Stimulated activated CD8-positive, alpha-beta memory T cell treated with anti-CD3 and anti-CD28 coated beads, Interleukin-2, amount 100 ng/mL, for 1 hour (primary cell): ENCODE data around the gene TXN2.
"Not testable (repeated sequence)": the region's sequence is repeated elsewhere in the genome, so short reads cannot be mapped to it uniquely, and the experiment has no call there.

Source experiments
- DNase-seq, 2 donors: peaks; one replicate each; pipeline ENCODE4 v3.0.0-alpha.2; 2020; ENCODE audit warnings: low read depth in 2 of 2

The TXN2 gene

DNA sequence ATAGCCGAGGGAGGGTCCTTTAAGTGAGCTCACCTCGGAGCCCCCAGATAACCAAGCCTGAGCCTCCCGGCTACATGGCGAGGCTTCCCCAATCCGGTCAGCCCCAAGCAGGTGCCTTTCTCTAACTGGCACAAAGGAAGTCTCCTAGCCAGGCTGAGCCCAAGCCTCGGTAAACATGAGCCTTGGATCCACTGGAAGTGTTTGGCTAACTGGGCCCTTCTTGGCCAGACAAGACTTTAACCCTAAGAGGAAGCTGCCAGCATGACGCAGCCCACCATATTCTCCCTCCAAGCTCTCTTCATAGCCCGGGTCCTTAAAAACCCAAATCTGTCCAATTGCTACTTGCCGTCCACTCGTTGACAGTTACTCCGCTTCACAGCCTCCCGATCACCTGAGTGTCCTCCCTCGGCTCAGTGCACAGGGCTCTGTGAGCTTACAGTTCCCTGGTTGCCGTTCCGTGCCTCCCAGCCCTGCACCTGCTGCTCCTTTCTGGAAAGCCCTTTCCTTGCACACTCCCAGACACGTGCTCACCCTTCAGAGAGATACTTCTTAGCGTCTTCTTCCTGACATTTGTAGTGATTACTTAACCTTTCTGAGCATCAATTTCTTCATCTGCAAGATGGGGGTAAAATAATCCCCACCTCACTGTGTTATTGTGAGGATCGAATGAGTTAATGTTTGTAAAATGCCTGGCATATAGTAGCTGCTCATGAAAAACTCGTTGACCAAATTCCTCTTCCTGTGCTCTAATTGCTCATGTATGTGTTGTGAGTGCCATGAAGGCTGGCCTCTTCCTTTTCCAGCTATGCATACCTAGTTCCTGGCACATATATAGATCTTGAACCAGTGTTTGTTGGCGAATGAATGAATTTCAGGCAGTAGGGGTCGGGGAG, 25.6 kb downstream of the TXN2 start:
- no peak for DNase-seq

DNA sequence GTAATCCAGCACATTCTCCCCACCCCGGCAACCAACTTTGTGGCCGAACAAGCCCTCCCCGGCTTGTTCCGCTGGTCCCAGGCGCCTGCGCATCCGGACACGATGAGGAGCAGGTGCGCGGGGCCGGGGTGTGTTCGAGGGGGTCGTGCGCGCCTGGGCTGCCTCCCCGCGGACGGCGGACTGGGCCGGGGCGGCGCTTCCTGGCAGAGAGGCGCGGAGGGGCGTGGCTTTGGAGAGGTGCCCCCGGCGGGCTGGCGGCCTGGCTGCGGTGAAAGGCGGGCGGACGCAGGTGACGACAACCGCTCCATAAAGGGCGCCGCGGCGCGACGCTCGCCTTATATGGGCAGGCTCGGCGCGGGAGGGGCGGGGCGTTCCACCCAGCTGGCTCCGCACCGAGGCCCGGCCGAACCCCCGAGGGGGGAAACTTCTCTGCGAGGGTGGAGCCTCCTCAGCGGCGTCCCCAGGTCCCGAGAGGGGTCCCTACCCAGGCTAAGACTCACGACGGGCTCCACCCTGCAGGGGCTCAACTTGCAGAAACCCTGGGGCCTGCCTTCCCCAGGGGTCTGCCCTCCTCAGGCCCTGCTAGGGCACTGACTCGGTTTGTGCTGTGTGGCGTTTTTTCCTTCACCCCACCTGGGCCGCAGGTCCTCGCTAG, 26.4 kb downstream of the TXN2 start:
- peak; percentile 93 to 96 for DNase-seq

DNA sequence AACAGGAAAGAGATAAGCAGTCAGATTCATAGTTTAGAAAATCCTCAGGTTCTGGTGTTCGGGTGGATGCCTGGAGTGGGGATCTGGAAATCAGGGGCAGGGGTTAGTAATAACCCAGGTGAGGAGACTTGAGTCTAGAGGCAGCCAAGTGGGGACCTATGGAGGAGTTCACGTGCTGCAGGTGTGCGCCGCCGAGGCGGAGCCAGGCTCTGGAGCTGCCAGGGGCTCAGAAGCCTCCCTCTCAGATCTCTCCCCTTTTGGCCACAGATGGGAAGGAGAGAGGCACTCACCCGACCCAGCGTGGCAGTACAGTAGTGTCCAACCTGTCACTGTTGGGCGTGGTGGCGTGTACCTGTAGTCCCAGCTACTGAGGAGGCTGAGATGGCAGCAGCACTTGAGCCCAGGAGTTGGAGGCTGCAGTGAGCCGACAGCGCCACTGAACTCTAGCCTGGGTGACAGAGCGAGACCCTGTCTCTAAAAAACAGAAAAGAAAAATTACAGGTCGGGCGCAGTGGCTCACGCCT, 27.5 kb downstream of the TXN2 start:
- DNase-seq = no peak

DNA sequence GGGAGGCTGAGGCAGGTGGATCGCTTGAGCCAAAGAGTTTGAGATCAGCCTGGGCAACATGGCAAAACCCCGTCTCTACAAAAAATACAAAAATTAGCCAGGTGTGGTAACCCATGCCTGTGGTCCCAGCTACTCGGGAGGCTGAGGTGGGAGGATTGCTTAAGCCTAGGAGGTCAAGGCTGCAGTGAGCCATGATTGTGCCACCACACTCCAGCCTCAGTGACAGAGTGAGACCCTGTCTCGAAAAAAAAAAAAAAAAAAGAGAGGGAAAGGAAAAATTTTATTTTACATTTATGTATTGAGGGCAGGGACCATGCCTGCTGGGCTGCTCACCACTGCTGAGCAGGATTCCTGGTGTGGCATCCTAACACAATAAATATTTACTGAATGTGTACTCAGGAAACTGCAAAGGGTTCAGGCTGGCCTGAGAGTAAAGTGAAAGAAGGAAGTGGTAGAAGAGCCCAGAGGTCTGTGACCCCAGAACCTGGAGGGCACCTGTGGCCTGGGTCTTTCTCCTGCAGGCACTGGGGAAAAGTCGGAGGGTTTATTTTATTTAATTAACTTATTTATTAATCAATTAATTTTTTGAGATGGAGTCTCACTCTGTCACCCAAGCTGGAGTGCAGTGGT, 28.3 kb downstream of the TXN2 start:
- not testable (repeated sequence) for DNase-seq

DNA sequence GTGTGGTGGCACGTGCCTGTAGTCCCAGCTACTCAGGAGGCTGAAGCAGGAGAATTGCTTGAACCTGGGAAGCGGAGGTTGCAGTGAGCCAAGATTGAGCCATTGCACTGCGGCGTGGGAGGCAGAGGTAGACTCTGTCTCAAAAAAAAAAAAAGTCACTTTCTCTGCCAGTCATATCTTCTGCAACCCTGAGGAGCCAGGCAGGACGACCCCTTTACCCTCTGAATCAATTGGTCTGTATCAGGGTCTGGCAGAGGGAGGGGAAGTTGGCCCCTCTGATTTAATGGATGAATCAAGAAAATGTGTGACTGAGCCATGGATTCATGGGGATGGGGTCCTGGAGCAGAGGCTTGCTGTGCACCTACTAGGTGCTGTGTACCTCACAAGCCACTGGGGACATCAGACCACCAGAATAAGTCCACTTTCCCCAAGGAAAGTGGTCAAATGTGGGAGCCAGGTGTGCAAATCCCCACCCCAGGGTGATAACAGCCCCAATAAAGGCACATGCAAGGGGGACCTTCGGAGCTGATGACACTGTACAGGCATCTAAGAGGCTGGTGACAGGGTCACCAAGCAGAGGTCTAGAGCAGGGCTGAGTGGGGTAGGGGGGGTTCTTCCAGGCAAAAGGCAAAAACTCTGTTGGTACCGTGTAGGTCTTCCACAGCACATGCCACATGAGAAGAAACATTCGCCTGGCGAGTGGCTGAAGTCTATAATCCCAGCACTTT, 29.0 kb downstream of the TXN2 start:
- no peak for DNase-seq

DNA sequence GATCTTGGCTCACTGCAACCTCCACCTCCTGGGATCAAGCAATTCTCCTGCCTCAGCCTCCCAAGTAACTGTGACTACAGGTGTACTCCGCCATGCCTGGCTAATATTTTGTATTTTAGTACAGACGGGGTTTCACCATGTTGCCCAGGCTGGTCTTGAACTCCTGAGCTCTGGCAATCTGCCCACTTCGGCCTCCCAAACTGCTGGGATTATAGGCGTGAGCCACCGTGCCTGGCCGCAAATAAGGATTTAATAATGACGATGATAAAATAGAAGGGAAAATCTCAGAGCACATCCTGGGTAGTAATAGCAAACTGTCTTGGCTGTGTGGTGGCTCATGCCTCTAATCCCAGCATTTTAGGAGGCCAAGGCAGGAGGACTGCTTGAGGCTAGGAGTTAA, 30.5 kb downstream of the TXN2 start:
- DNase-seq = not testable (repeated sequence)

DNA sequence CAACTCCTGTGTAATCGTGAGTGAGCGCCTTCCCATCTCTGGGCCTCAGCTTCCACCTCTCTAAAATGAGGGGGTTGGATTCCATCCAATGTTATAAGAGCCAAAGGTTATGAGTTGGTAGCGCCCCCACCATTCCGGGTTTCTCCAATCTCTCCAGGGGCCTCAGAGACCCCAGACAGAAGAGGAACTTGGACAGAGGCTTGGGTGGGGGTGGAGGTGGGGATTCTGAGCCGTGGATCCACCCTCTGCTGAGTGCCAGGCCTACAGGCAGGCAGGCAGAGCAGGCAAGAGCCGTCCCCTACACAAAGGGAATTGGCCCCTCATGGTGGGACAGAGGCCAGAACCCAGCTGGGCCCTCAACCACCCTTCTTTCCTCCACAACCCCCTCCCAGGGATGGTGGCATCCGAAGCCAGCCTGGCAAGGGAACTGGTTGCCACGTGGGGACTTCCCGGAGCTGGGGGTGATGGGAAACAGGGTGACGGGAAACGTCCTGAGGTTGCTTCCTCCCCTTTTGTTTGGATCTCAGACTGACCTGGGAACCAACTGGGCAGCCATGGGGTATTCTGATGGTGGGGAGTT, 31.8 kb downstream of the TXN2 start:
- no peak for DNase-seq

DNA sequence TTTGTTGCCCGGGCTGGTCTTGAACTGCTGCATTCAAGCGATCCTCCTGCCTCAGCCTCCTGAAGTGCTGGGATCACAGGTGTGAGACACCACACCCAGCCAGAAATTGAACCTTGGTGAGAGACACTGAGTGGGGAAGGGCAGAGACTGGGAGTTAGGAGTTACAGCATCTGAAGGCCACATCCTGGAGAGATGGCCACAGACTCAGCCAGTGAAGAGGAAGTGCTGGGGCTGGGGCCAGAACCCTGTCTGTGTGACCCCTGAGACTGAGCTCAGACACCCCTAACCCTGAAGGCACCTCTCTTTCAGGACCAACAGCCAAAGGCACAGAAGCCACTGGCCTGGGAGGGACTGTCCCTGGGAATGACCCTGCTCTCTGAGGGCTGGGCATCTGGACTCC, 33.8 kb downstream of the TXN2 start:
- no peak for DNase-seq

DNA sequence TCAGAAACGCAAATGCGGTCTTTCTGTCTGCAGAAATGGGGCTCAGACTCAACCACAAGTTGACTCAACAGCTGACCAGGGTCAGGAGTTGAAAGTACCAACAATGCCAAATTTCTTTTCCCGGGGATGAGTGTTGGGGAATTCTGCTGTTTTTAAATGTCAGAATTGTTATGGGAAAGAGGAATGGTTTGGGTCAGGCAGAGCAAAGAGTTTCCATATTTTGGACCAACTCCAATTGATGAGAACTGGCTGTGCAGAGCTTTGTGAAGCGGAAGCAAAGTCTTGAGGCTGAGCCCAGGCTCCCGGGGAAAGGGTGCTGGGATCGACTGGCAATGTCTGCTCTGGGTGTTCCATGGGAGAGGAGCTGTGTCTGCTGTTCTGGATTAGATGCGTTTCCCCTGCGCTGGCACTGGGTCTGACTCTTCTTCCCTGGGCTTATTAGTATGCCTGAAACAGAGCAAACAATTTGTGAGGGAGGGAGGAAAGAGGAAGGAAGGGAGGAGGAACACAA, 36.2 kb downstream of the TXN2 start:
- DNase-seq = no peak

DNA sequence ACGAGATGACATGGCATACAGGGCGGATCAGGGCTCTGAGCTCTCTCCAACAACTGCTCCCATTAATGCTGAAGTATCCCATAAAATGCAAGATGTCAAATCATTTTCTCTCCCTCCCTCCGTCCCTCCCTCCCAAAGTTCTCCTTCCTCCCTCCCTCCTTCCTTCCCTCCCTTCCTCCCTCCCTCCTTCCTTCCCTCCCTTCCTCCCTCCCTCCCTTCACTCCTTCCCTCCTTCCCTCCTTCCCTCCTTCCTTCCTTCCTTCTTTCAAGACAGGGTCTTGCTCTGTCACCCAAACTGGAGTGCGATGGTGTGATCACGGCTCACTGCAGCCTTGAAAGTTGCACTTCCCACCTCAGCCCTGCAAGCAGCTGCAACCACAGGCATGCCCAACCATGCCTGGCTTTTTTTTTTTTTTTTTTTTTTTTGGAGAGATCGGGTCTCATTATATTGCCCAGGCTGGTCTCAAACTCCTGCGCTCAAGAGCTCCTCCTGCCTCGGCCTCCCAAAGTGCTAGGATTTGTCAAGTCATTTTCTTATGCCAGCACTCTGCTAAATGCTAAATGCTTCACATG, 38.2 kb downstream of the TXN2 start:
- no peak for DNase-seq

DNA sequence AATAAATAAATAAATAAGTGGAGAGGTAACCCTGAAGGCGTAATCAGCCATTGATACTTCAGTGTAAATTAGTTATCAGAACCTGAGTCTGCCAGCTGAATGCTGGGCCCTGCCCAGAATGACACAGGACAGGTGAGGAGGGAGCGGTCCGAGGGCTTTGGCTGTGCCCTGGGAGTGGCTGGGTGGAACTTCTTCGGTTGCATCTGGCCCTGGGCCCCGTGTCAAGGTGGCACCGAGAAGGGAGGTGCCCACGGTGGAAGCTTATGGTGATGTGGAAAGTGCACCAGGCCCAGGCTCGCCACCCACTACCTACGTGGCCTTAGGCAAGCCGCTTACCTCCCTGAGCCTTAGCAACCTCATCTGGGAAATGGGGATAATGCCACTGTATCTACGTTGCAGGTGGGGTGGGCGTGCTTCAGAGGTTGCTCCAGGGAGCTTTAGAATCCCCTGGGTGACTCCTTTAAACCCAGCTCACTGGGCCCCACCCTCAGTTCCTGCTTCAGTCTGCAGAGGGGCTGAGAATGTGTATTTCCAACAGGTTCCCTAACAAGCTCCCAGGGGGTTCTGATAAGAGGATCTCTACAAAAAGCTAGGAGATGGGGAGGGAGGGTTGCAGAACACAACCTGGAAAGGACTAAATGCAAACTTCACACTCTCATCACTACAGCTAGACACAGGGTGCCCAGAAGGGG, 38.8 kb downstream of the TXN2 start:
- DNase-seq = no peak

DNA sequence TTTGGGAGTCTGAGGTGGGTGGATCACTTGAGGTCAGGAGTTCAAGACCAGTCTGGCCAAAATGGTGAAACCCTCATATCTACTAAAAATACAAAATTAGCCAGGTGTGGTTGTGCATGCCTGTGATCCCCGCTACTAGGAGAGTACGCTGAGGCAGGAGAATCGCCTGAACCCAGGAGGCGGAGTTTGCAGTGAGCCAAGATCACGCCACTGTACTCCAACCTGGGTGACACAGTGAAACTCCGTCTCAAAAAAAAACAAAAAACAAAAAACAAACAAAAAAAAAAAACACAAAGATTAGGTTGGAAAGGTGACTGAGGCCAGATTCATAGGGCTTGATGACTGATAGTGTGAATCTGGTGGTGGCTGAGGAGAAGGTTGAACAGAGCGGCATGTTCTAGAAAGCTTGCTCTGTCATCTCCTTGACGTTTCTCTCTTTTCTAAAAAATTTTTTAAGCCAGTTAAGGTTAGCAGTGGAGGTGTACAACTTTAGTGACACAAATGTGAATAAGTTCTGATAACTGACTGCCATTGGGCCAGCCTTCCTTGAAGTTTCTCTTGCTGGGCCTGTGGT, 40.9 kb downstream of the TXN2 start:
- DNase-seq = no peak

DNA sequence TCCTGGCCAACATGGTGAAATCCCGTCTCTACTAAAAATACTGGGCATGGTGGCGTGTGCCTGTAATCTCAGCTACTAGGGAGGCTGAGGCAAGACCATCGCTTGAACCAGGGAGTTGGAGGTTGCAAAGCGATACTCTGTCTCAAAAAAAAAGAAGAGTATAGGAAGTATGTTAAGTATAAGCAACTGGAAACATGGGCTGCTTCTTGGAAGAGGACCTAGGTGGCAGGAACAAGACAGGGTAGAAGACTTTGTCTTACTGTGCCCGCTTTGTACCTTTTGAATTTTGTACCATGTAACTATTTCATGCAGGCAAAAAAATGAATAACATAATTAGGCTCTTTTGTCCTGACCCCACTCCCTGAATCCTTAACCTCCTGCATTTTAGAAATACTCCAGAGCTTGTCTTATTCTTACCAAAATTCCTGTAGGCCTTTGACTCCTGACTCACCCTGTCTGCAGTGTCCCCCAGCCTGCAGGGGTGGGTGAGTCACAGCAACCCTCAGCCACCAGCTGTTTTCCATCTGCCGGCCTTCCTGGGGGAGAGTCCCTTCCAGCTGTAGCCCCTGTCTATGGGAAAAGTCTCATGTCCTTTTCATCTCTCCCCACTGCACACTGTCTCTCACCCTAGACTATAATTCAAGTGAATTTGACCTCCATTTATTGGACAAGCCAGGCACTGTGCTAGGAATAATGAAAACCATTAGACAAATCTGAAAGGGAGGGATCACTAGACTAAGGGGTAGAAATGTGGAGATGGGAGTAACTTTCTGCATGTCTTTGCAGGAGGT, 41.8 kb downstream of the TXN2 start:
- no peak for DNase-seq

DNA sequence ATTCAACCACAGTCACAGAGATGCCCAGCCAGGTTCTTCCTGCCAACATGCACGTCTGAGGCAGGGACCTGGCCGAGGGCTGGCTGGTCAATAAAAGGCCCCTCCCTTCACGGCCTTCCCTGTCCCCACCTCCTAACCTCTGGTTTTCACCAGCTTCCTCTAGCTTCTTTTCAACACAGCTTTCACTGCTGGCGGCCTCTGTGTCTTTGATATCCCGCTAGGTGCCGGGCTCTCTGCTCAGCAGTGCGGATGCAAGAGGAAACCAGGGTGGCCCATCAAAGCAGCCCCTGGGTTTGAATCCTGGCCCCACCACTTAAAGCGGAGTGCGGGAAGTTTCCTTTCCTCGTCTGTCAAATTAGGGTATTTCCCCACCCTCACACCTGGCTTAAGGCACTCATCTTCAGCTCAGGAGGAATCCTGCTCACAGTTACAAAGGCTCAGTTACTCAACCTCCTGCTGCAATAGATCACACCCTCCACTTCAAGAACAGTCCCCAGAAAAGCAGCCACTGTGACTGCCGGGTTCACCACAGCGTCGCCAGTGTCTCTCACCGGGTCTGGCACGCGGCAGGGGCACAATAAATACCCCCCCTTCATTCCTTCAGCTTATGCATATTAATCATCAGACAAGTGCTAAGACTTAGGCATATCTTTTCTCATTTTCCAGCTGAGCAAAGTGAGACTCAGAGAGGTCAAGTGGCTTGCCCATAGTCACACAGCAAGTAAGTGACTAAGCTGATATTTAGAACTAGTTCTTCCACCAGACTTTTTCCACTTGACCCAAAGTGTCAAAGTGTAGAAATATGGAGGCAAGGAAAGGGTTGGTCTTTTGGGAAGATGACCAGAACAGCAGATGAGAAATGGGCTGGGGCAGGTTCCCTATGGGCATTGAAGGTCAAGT, 45.7 kb downstream of the TXN2 start:
- peak; percentile 44 to 45 for DNase-seq

DNA sequence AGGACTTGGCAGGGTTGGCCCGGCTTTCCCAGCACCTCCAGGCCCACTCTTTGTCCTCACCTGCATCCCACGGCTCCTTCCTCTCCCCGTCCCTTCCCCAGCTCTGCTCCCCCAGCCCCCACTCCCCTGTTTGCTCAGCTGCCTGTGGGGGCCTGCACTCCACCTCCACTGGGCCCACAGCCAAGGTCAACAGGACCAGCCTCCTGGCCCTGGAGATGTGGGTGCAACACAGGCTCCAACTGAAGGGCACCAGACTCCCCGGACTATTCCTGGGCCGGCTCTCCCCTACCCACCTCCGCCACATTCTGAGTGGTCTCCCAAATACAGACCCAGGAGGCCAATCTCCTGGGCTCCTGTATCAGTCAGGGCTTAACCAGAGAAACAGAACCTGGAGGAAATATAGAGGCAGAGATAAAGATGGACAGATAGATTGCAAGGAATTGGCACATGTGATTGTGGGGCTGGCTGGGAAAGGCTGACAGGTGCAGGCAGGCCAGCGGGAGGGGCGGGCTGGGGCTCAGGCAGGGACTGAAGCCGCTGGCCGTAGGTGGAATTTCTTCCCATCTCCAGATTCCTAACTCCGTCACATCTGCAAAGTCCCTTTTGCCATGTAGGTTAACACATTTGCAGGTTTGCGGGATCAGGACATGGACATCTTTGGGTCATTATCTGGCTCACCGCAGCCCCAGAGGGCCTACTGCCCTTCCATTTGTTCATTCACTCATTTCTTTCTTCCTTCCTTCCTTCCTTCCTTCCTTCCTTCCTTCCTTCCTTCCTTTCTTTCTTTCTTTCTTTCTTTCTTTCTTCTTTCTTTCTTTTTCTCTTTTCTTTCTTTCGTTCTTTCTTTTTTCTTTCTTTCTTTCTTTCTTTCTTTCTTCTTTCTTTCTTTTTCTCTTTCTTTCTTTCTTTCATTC, 47.9 kb downstream of the TXN2 start:
- no peak for DNase-seq

DNA sequence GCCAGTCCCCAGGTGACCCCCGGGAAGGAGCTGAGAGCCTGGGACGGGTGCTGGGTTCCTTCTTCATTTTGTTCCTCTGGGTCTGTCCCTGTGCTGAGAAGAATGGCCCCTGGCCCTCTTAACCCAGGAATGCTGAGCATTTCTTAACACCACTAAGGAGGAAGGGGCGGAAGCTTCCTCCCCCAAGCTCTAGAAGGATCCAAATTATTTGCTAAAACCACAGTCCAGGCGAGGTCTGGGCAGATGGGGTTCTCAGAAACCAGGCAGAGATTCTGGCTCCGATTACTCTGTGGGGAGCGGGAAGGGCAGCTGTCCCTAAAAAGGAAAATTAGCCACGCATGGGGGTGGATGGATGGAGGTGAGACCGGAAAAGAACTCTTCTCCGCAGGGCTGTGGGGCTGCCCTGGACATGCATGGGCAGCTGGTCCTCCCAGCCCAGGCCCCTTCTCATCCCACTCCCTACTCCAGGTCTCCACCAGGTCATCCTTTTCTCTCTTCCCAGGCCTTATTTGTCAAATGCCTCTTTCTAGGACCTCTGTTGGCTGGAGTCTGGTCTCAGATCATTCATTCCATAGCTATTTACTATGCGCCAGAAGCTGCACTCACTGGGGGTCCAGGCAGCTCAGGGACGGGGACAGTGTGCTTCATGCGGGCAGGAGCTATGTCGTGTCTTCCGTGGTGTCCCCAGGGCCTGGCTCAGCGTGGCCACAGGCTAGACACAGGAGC, 48.7 kb downstream of the TXN2 start:
- DNase-seq = no peak
